ENCODE measurements around the gene GAS2L2.
A peak's percentile ranks its signal among the peaks of the same experiment; 100 is the strongest.
"Not testable (repeated sequence)": the region's sequence is repeated elsewhere in the genome, so short reads cannot be mapped to it uniquely, and the experiment has no call there.

Gene GAS2L2

GRCh38 chr17:35727635-35728034 lies 25.4 kb downstream of the GAS2L2 start:
- DNase-seq (ENCODE audit: low spot score), result no peak

- no peak for DNase-seq (ENCODE audit: low spot score)
These were observed 26.0 kb downstream of the GAS2L2 start for GRCh38 chr17:35726953-35727460.

- DNase-seq (ENCODE audit: low spot score), result peak; percentile 27
These were observed 26.7 kb downstream of the GAS2L2 start for GRCh38 chr17:35726127-35726952.

- DNase-seq (ENCODE audit: low spot score), result no peak
These were observed 27.3 kb downstream of the GAS2L2 start for GRCh38 chr17:35725802-35726126.

GRCh38 chr17:35725058-35725457 lies 28.0 kb downstream of the GAS2L2 start:
- no peak for DNase-seq (ENCODE audit: low spot score)

GRCh38 chr17:35723735-35724134 lies 29.3 kb downstream of the GAS2L2 start:
- no peak for DNase-seq (ENCODE audit: low spot score)

- DNase-seq (ENCODE audit: low spot score), result no peak
These were observed 35.6 kb downstream of the GAS2L2 start for GRCh38 chr17:35717475-35717874.

GRCh38 chr17:35716897-35717465 lies 36.1 kb downstream of the GAS2L2 start:
- DNase-seq (ENCODE audit: low spot score), result no peak

GRCh38 chr17:35716173-35716572 lies 36.9 kb downstream of the GAS2L2 start:
- no peak for DNase-seq (ENCODE audit: low spot score)

- DNase-seq (ENCODE audit: low spot score), result no peak
These were observed 37.6 kb downstream of the GAS2L2 start for GRCh38 chr17:35715416-35715815.

GRCh38 chr17:35714988-35715387 lies 38.1 kb downstream of the GAS2L2 start:
- no peak for DNase-seq (ENCODE audit: low spot score)

- no peak for DNase-seq (ENCODE audit: low spot score)
These were observed 39.8 kb downstream of the GAS2L2 start for GRCh38 chr17:35713069-35713728.

GRCh38 chr17:35710950-35711349 lies 42.1 kb downstream of the GAS2L2 start:
- DNase-seq (ENCODE audit: low spot score), result no peak

- no peak for DNase-seq (ENCODE audit: low spot score)
These were observed 43.2 kb downstream of the GAS2L2 start for GRCh38 chr17:35709874-35710273.

GRCh38 chr17:35708951-35709350 lies 44.1 kb downstream of the GAS2L2 start:
- DNase-seq (ENCODE audit: low spot score), result peak; percentile 45

GRCh38 chr17:35708149-35708548 lies 44.9 kb downstream of the GAS2L2 start:
- no peak for DNase-seq (ENCODE audit: low spot score)

GRCh38 chr17:35705705-35706104 lies 47.3 kb downstream of the GAS2L2 start:
- no peak for DNase-seq (ENCODE audit: low spot score)

- no peak for DNase-seq (ENCODE audit: low spot score)
These were observed 47.8 kb downstream of the GAS2L2 start for GRCh38 chr17:35705230-35705629.

- not testable (repeated sequence) for DNase-seq (ENCODE audit: low spot score)
These were observed 49.7 kb downstream of the GAS2L2 start for GRCh38 chr17:35703308-35703707.

GRCh38 chr17:35701491-35701890 lies 51.5 kb downstream of the GAS2L2 start:
- DNase-seq (ENCODE audit: low spot score), result no peak

GRCh38 chr17:35700150-35700549 lies 52.9 kb downstream of the GAS2L2 start:
- DNase-seq (ENCODE audit: low spot score), result no peak

- no peak for DNase-seq (ENCODE audit: low spot score)
These were observed 54.2 kb downstream of the GAS2L2 start for GRCh38 chr17:35698800-35699199.

- no peak for DNase-seq (ENCODE audit: low spot score)
These were observed 57.4 kb downstream of the GAS2L2 start for GRCh38 chr17:35695613-35696012.

All from cerebellar cortex (tissue), 1 donor.